Spleen (tissue), 11 donors: ENCODE measurements around the gene NME2. TPM values are rescaled to one million over a fixed set of nuclear protein-coding genes. Genes with fewer than 3 reads are reported as not detected.
"Not testable (repeated sequence)": the region's sequence is repeated elsewhere in the genome, so short reads cannot be mapped to it uniquely, and the experiment has no call there.

Experiments
- DNase-seq: peaks from one replicate; pipeline ENCODE4 v3.0.0-alpha.2; 2020
- H3K27ac ChIP-seq, 8 donors: fragments of 200-600 bp; sonication (generic) in 7 of 8; 1 replicate in 4 of 8; 2 replicates in 4 of 8; pipeline versions ENCODE4 v1.5.0 to v1.8.0; 2016 to 2021; ENCODE audit warnings: inconsistent platforms in 4 of 8, mild to moderate bottlenecking in 4 of 8, moderate library complexity in 1 of 8
- H3K27me3 ChIP-seq, 7 donors: fragments of 200-600 bp; sonication (generic) in 6 of 7; replicated peaks in 1 of 7; 1 replicate in 4 of 7; 2 replicates in 3 of 7; pipeline versions ENCODE4 v1.5.0 to v1.8.0; 2016 to 2021; ENCODE audit warnings: inconsistent platforms in 3 of 7, mild to moderate bottlenecking in 1 of 7
- H3K36me3 ChIP-seq, 6 donors: fragments of 200-600 bp; sonication (generic) in 5 of 6; 1 replicate in 4 of 6; 2 replicates in 2 of 6; pipeline versions ENCODE4 v1.5.0 to v1.8.0; 2016 to 2021; ENCODE audit warnings: inconsistent platforms in 2 of 6
- H3K4me1 ChIP-seq, 6 donors: fragments of 200-600 bp; sonication (generic) in 5 of 6; 1 replicate in 3 of 6; 2 replicates in 3 of 6; pipeline versions ENCODE4 v1.5.0 to v1.8.0; 2016 to 2021; ENCODE audit warnings: inconsistent platforms in 3 of 6
- H3K4me3 ChIP-seq, 8 donors: fragments of 200-600 bp; sonication (generic) in 7 of 8; 1 replicate in 4 of 8; 2 replicates in 4 of 8; pipeline versions ENCODE4 v1.5.0 to v1.8.0; 2016 to 2021; ENCODE audit warnings: inconsistent platforms in 4 of 8, mild to moderate bottlenecking in 4 of 8, moderate library complexity in 2 of 8
- H3K9me3 ChIP-seq, 8 donors: fragments of 200-600 bp; sonication (generic) in 7 of 8; 1 replicate in 4 of 8; 2 replicates in 4 of 8; pipeline versions ENCODE4 v1.5.0 to v1.8.0; 2016 to 2021; ENCODE audit warnings: inconsistent platforms in 4 of 8
- CTCF ChIP-seq, 11 experiments: fragments of 200-600 bp in 7 of 11; fragments of 450-650 bp in 4 of 11; sonication (generic) in 4 of 11; IDR thresholded peaks in 8 of 11; conservative IDR thresholded peaks in 3 of 11; 1 replicate in 7 of 11; 2 replicates in 4 of 11; pipeline versions ENCODE4 v1.4.0 to v1.8.0; 2016 to 2021; ENCODE audit warnings: antibody characterized with exemption in 11 of 11, inconsistent platforms in 4 of 11, mild to moderate bottlenecking in 1 of 11
- POLR2A ChIP-seq, 3 donors: fragments of 450-650 bp; IDR thresholded peaks; one replicate each; pipeline ENCODE4 v1.5.1; 2017; ENCODE audit warnings: antibody characterized with exemption in 3 of 3, mild to moderate bottlenecking in 1 of 3
- POLR2AphosphoS5 ChIP-seq, 3 donors: sonication (generic); formaldehyde crosslinking; IDR thresholded peaks; one replicate each; pipeline ENCODE4 v1.5.1; 2017; ENCODE audit warnings: antibody characterized with exemption in 3 of 3
- WGBS, 5 donors: extraction: QIAGEN DNeasy Blood & Tissue Kit in 3 of 5; methylation state at CpG; one replicate each; pipeline versions ENCODE4 v1.1.5 to v1.1.7; 2013 to 2018; 5-methylcytosine and 5-hydroxymethylcytosine counted together
- intact Hi-C: fragments of 100-400 bp; cut with DNase I; formaldehyde crosslinking; loops from one replicate; pipeline ENCODE4 v1.15.0; 2023; ENCODE audit warnings: low total_unique reads
- polyA plus RNA-seq, 3 donors: library from polyadenylated mRNA; stranded (reverse); fragments of 200-250 nt; gene quantifications; one replicate each; pipeline ENCODE4 v1.2.1, GENCODE V29; 2013
- total RNA-seq, 7 donors: library from RNA; depleted of rRNA in 3 of 7; stranded (reverse); fragments of >200 nt in 3 of 7; fragmentation: NEBNext Ultra II Directional in 4 of 7; extraction: Animal tissue kit (Norgen Biotek cat#: 25700) in 4 of 7; gene quantifications; one replicate each; pipeline versions ENCODE4 v1.1.0 to v1.2.1, GENCODE V29; 2016 to 2021
- donor health status: healthy with polysubstance abuse.
- donor health status: DM: no; HTN: no; CAD: no; lungs with moderate emphysema.
- donor health status: DM: no; HTN: no; CAD: no.
- donor health status: Bipolar disorder and iron deficiency.
- donor health status: healthy.
- donor health status: DM: no; HTN: no; CAD: no.
- donor health status: DM: yes; HTN: yes; CAD: no.

NME2 gene
- total and polyA plus RNA-seq, 10 donors: 209 to 746 (median 280) TPM

- intact Hi-C loops: loop anchor here (5.0 kb wide), 1 partner anchor 97 kb away; the partner anchor contains the start of genes MBTD1 and UTP18
- 14 to 23% (median 18%) methylated on average over 21 of the region's 21 CpGs for WGBS, 5 donors
- DNase-seq: no peak
Measured at GRCh38 chr17:51165680-51166197, 472 bp upstream of the NME2 start.

GRCh38 chr17:51166987-51167931, 1.0 kb downstream of the NME2 start:
- H3K9me3 ChIP-seq: no peaks in the 10 kb centered on the region
- peak; percentile 90 for DNase-seq
- peaks cover 2 to 56% (median 38%) of the 10 kb centered on the region in 6 donors for H3K36me3 ChIP-seq
- H3K27ac ChIP-seq: peak overlapping the region; percentile 86 to 96 (median 93)
- 15 to 16% (median 15%) methylated on average over 40 to 42 of the region's 42 CpGs for WGBS, 5 donors
- H3K4me1 ChIP-seq: peaks cover 0 to 34% (median 23%) of the 10 kb centered on the region in 6 donors
- intact Hi-C loops: loop anchor here (5.0 kb wide), 1 partner anchor 95 kb away; the partner anchor contains the start of genes MBTD1 and UTP18
- peak overlapping the region; percentile 88 to 99 (median 96) for H3K4me3 ChIP-seq
- H3K27me3 ChIP-seq: no peaks in the 10 kb centered on the region
- no peak for TF ChIP-seq POLR2AphosphoS5 (IDR thresholded peaks at IDR 0.05)
- peak; percentile 41 to 90 (median 79) for TF ChIP-seq CTCF (IDR thresholded peaks at IDR 0.05 in 8 of 11, conservative IDR thresholded peaks at IDR 0.05 in 3 of 11)

More at GRCh38 chr17:51165680-51166197, 472 bp upstream of the NME2 start:
- H3K27me3 ChIP-seq: no peaks in the 10 kb centered on the region
- peak overlapping the region; percentile 88 to 99 (median 96) for H3K4me3 ChIP-seq
- H3K36me3 ChIP-seq: peaks cover 0 to 56% (median 37%) of the 10 kb centered on the region in 6 donors
- no peak for TF ChIP-seq POLR2AphosphoS5 (IDR thresholded peaks at IDR 0.05)
- peaks cover 0 to 34% (median 23%) of the 10 kb centered on the region in 6 donors for H3K4me1 ChIP-seq
- H3K27ac ChIP-seq: peak overlapping the region; percentile 86 to 96 (median 93)
- no peaks in the 10 kb centered on the region for H3K9me3 ChIP-seq

- intact Hi-C loops: loop anchor here (5.0 kb wide), 1 partner anchor 93 kb away; the partner anchor contains the start of genes MBTD1 and UTP18
- no peaks in the 10 kb centered on the region for H3K27me3 ChIP-seq
- peaks cover 0 to 34% (median 23%) of the 10 kb centered on the region in 6 donors for H3K4me1 ChIP-seq
- H3K27ac ChIP-seq: no peak overlapping the region
- H3K36me3 ChIP-seq: peaks cover 2 to 62% (median 38%) of the 10 kb centered on the region in 6 donors
- TF ChIP-seq POLR2AphosphoS5 (IDR thresholded peaks at IDR 0.05): no peak
- no peak for TF ChIP-seq POLR2A (IDR thresholded peaks at IDR 0.05)
- DNase-seq: no peak
- H3K4me3 ChIP-seq: no peak overlapping the region
- 90 to 100% (median 95%) methylated on average over 1 of the region's 1 CpG for WGBS, 5 donors
- no peaks in the 10 kb centered on the region for H3K9me3 ChIP-seq
Measured at GRCh38 chr17:51169340-51169739, 3.1 kb downstream of the NME2 start.

- Histone ChIP-seq H3K4me1 (peaks cover 0 to 25% (median 16%) of the 10 kb centered on the region in 6 donors), H3K27ac (no peak overlapping the region), H3K27me3 (no peaks in the 10 kb centered on the region), H3K4me3 (no peak overlapping the region), H3K36me3 (peaks cover 2 to 73% (median 38%) of the 10 kb centered on the region in 6 donors), H3K9me3 (no peaks in the 10 kb centered on the region)
- no peak for TF ChIP-seq CTCF (IDR thresholded peaks at IDR 0.05 in 8 of 11, conservative IDR thresholded peaks at IDR 0.05 in 3 of 11)
- 78 to 95% (median 89%) methylated on average over 2 of the region's 2 CpGs for WGBS, 5 donors
- DNase-seq: no peak
- intact Hi-C loops: no loop called here
Measured at GRCh38 chr17:51170736-51171135, 4.5 kb downstream of the NME2 start.

GRCh38 chr17:51172030-51172429, 5.8 kb downstream of the NME2 start:
- H3K27me3 ChIP-seq, intact Hi-C loops: not testable (repeated sequence)
- peaks cover 2 to 82% (median 38%) of the 10 kb centered on the region in 6 donors for H3K36me3 ChIP-seq

More at GRCh38 chr17:51172030-51172429, 5.8 kb downstream of the NME2 start:
- not testable (repeated sequence) for DNase-seq, H3K9me3 ChIP-seq, H3K4me3 ChIP-seq, H3K27ac ChIP-seq
- 86 to 97% (median 90%) methylated on average over 9 of the region's 9 CpGs for WGBS, 5 donors
- peaks cover 0 to 20% (median 12%) of the 10 kb centered on the region in 6 donors for H3K4me1 ChIP-seq
